Loucy (cell line): ENCODE data around the gene CEP57L1.

Experiments used
- CTCF ChIP-seq: fragments of 200-600 bp; sonication (generic); conservative IDR thresholded peaks from 2 replicates; pipeline ENCODE4 v1.5.1; 2014; ENCODE audit warnings: mild to moderate bottlenecking, antibody characterized with exemption, low read length
- EZH2phosphoT487 ChIP-seq: fragments of 200-600 bp; IDR thresholded peaks from 2 replicates; pipeline ENCODE4 v1.6.1; 2018; ENCODE audit warnings: antibody characterized with exemption, mild to moderate bottlenecking, moderate library complexity, borderline replicate concordance

- TF ChIP-seq CTCF = no peak
- TF ChIP-seq EZH2phosphoT487 = no peak
Observed at GRCh38 chr6:109184638-109185037, 89.3 kb downstream of the CEP57L1 start.
